Peyer's patch (tissue), 4 donors: ENCODE data around the gene HIBCH.

Source experiments
- CTCF ChIP-seq, 6 experiments: fragments of 450-650 bp in 4 of 6; fragments of 200-600 bp in 2 of 6; sonication (generic) in 1 of 6; IDR thresholded peaks; one replicate each; pipeline ENCODE4 v1.5.1; 2017 to 2019; ENCODE audit warnings: antibody characterized with exemption in 6 of 6, mild to moderate bottlenecking in 3 of 6, moderate library complexity in 1 of 6
- POLR2A ChIP-seq, 2 donors: fragments of 450-650 bp; IDR thresholded peaks; one replicate each; pipeline ENCODE4 v1.5.1; 2017; ENCODE audit warnings: antibody characterized with exemption in 2 of 2, mild to moderate bottlenecking in 2 of 2, moderate library complexity in 2 of 2

- peak in 2 of 6 experiments; percentile 12 to 17 for TF ChIP-seq CTCF (IDR thresholded peaks at IDR 0.05)
- TF ChIP-seq POLR2A (IDR thresholded peaks at IDR 0.05) = no peak
These were observed 117.0 kb downstream of the HIBCH start for GRCh38 chr2:190202604-190203003.
